Stimulated activated naive CD8-positive, alpha-beta T cell treated with anti-CD3 and anti-CD28 coated beads, Interleukin-15, Interleukin-2, amounts not matched to agents 100 U/mL and 50 U/mL, for 24 hours (primary cell): Measurements from ENCODE around the gene PRMT5.
"Not testable (repeated sequence)": the region's sequence is repeated elsewhere in the genome, so short reads cannot be mapped to it uniquely, and the experiment has no call there.

Experiments used
- ATAC-seq: fragments of 150-1000 bp; cut with Tn5 transposase; one replicate; pipeline ENCODE4 v1.10.0; 2021
- DNase-seq: peaks from one replicate; pipeline ENCODE4 v3.0.0; 2021

PRMT5 gene

DNA sequence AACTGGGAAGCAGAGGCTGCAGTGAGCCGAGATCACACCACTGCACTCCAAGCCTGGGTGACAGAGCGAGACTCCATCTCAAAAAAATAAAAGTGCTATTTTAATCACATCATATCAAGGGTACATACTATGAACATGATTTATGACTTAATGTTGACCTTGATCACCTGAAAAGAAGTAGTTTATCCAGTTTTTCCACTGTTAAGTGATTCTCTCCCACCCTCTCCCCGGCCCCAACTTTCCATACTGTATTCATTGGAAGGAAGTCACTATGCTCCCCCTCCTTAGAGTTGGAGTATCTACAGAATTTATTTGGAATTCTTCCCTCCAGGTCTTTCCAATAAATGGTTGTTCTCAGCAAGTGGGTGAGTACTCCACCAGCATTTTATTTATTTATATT, 3.0 kb upstream of the PRMT5 start:
- no peak for ATAC-seq

DNA sequence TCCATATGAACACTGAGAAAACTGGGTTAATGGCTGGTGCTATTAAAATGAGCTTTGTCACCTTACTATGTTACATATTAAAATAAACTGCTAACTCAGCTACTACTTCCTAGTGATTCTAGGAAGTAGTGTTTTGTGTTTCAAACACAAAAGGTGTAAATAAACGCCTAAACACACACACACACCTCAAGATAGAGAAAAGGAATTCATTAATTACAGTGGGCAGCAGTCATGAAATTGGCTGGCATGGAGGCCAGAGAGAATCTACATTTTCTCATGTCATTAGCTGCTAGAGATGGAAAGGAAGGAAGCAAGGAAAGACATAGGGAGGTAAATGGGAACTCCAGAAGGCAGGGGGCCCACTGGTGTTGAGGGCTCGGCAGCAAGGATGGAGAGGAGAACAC, 787 bp upstream of the PRMT5 start:
- ATAC-seq (no peak), DNase-seq (no peak)

More for the DNA sequence above, 3.0 kb upstream of the PRMT5 start:
- no peak for DNase-seq

DNA sequence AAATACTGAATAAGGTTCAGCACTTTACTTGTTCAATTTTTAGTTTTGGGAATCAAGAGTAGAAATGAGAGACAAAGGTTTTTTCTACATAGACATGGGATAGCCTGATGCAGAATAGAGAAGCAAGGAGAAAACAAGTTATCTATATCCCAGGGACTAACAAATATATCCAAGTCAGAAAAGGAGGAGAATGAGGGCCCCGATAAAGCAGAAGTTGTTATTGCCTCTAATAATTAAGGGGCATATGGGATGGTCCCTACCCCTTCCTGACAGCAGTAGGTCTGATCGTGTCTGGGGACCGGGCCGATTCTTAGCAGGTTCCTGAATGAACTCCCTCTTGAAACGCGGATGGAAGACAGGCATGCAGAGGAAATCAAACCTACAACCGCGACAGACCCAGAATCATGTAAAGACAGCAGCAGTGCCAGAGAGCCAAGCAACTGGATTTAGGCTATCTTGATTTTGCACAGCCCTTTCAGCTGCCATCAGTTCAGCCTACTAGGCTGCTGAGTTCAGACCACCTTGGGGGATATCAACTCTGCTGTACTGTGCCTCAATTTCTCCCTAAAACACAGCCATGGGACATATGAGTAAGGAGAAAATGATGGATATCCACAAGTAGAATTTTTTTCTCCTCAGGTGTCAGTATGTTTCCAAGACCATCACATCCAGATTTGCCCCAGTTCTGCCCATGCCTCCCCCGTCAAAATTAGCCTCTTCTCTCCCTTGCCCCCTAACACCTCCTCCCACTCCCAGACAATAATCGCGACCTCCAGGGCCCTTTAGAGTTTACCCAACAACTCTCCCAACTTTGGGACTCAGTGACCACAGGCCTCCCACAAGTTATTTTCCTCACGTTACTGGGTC, 706 bp downstream of the PRMT5 start:
- ATAC-seq (no peak), DNase-seq (no peak)

DNA sequence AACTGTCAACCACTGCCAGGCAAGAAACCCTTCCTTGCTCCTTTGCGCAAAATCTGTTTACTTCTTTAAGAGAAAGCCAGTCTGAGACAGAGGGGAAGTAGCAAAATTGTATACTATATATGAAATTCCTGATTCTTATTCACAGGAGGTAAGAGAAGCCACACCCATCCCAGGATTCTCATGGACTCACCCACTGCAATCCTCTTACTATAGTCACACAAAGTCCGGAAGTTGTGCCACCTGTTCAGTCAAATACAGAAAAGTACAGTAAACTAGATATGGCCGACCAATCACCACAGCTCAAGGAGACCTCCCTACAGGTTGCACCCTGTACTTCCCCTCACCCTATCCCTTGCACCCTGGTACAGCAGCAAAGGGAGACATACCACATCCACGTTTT, 2.9 kb downstream of the PRMT5 start:
- no peak for DNase-seq
- no peak for ATAC-seq

DNA sequence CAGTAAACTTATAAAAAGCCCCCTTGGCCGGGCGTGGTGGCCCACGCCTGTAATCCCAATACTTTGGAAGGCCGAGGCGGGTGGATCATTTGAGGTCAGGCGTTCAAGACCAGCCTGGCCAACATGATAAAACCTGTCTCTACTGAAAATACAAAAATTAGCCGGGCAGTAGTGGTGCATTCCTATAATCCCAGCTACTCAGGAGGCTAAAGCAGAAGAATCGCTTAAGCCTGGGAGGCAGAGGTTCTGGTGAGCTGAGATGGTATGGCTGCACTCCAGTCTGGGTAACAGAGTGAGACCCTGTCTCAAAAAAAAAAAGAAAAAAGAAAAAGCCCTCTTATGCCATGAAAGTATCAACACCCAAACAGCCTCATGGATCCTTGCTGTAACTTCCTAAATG, 3.7 kb downstream of the PRMT5 start:
- DNase-seq = no peak
- ATAC-seq = no peak

DNA sequence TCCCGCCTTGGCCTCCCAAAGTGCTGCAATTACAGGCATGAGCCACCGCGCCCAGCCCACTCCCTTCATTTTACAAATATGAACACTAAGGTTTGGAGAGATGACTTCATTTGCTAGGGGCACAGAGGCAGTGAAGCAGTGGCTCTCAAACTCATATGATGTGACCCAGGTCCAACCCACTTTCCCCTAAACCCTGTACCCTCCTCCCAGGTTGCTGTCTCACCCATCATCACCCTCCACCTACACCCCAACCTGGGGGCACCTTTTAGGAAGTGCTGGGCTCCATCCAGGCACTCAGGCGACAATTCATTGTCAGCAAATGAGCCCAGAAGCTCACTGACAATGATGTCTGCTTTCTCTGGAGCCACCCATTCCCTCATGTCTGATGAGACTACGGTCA, 5.4 kb downstream of the PRMT5 start:
- ATAC-seq (no peak), DNase-seq (no peak)

DNA sequence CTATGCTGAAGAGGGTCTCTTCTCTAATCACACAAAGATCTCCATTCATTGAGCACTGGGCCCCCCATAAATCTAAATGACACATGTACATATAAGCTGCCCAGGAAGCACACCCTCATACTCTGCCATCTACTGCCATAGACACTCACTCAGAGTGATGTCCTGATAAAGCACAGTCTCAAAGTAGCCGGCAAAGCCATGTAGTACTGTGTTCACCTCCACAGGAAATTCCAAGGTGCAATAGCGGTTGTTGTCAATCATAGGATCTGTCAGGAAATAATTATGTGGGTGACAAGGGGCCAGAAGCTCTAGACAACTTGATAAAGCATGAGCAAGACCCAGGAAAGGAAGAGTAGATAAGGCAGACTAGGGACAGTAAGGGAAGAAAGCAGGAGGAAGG, 6.9 kb downstream of the PRMT5 start:
- DNase-seq (no peak), ATAC-seq (no peak)

DNA sequence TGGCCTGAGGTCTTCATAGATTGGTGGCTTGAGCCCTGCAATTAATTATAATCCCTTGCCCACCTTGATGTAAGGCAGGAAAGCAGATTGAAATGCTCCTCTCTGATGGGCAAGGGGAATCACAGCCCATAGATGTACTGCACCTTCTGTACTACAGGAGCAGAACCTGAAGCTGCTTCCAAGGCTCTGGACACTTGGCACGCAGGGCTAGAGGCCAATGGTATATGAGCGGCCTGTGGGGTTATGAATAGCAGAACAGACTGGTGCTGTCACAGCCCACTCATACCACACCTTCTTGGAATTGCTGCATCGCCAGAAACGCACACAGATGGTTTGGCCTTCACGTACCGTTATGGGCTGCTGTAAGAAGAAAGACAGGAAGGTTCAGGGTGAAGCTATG, 8.5 kb downstream of the PRMT5 start:
- DNase-seq = no peak
- no peak for ATAC-seq

DNA sequence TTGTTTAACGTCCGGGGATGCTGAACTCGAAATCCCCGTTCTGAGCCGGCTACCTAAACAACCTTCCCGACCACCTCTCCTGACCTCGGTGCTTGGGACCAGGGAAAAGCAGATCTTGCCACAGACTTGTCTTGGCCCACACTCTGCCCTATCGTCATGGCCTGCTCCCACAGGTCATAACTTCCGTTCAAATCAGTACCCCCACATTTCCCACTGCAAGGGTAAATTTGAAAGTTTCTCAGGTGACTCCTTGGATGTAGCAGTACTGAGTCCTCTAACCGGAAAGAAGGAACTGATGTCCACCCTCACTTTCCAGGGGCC, 9.6 kb downstream of the PRMT5 start:
- peak; percentile 1 for ATAC-seq
- no peak for DNase-seq

DNA sequence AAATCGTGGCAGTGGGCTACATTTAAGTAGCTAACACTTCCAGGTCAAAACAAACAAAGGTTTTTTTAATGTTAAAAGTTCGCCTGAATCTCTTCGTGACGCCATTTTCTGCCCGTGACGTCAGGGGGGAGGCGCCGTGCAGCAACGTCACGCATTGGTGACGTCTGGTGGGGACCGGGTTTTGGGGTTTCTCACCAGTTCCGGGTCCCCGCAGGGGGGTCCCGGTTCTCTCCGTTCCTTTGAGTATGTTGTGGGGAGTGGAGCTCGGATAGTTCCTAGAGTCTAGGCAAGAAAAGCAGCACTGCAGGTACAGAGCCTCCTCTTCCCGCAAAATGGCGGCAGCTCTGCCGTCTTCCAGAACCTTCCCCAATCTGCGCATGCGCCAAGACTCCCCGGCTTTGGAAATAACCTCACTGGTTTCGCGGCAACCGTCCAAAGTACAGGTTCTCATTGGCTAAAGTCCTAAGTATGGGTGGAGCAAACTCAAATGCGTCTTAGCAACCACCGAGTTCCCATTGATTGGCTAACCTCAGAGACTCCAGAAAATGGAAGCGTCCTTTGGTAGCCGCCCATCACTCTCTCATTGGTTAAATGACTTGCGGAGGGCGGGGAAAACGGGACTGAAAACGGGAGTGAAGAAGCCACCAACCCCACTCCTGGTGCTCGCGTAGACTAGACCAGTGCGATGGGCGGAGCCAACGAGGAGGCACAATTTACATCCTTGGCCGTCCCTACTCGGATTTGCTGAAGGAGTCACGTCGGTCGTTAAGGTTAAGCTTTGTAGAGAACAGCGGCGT, 10.2 kb downstream of the PRMT5 start, which contains the start of gene RBM23:
RBM23 (minus strand) TSS at position 346 of the 797 bp plus-strand sequence.
- DNase-seq = peak; percentile 100
- ATAC-seq = peak; percentile 96

DNA sequence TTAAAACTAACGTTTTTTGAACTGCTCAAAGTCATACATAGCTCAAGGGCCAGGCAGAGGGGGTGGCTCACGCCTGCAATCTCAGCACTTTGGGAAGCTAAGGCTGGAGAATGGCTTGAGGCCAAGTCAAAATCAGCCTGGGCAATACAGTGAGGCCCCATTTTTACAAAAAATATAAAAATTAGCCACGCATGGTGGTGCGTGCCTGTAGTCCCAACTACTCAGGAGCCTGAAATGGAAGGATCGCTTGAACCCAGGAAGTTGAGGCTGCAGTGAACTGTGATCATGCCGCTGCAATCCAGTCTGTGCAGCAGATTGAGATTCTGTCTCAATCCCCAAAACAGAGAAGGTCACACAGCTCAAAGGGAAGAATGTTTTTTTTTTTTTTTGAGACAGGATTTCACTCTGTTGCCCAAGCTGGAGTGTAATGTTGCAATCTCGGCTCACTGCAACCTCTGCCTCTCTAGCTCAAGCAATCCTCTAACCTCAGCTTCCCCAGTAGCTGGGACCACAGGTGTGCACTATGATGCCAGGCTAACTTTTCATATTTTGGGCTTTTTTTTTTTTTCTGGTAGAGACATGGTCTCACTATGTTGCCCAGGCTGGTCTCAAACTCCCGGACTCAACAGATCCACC, 13.2 kb downstream of the PRMT5 start:
- DNase-seq (no peak), ATAC-seq (no peak)

DNA sequence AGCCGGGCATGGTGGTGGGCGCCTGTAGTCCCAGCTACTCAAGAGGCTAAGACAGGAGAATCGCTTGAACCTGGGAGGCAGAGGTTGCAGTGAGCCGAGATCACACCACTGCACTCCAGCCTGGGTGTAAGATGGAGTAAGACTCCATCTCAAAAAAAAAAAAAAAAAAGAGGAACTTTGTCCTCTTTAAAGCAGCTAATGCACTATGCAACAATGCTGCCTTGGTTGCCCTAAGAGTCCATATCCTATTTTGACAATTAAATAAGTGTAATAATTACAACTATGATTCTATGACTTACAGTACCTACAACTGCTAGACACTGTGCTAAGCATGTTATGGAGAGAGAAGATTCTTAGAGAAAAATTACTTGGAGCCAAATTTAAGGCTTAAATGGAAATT, 14.3 kb downstream of the PRMT5 start:
- ATAC-seq = not testable (repeated sequence)

DNA sequence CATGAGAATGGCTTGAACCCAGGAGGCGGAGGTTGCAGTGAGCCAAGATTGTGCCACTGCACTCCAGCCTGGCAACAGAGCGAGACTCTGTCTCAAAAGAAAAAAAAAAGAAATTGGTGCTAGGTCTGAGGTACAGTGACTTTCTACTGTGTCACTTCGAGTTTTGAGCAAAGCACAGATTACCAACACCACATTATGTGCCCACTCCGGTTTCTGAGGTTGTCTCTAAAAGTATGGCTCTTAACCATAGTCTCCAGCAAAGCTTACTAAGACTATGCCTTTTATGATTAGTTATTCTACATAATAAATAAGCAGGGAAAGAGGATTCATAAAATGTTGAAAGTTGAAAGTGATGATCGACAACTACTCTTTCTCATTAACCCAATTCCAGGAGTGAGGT, 18.3 kb downstream of the PRMT5 start:
- ATAC-seq = no peak
- DNase-seq = no peak

More for the DNA sequence above, 14.3 kb downstream of the PRMT5 start:
- DNase-seq = not testable (repeated sequence)

DNA sequence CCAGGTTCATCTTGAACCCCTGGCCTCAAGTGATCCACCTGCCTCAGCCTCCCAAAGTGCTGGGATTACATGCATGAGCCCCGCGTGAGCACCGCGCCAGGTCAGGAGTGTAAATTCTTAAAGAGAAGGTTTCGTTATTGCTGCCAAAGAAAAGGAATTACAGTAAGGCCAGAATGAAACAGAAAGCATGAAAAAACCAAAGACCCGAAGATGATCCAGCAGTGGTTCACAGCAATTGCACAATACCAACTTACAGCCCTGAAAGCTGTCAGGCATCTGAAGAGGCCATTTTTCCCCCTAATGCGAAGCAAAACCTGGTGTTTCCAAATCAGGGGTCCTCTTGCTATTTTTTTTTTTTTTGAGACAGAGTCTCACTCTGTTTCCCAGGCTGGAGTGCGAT, 20.6 kb downstream of the PRMT5 start:
- DNase-seq = no peak
- no peak for ATAC-seq

DNA sequence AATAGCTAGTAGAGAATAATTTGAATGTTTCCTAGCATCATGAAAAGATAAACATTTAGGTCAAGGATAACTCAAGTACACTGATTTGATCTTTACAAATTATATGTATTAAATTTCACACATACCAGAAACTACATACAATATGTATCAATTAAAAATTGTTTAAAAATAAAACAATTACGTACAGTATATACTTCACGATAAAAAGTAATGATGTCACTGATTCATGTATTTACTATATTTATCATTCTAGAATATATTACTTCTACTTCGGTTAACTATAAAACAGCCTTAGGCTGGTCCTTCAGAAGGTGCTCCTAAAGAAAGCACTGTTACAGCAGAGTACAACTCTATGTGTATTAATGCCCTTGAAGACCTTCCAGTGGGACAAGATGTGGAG, 21.7 kb downstream of the PRMT5 start:
- ATAC-seq (no peak), DNase-seq (no peak)

DNA sequence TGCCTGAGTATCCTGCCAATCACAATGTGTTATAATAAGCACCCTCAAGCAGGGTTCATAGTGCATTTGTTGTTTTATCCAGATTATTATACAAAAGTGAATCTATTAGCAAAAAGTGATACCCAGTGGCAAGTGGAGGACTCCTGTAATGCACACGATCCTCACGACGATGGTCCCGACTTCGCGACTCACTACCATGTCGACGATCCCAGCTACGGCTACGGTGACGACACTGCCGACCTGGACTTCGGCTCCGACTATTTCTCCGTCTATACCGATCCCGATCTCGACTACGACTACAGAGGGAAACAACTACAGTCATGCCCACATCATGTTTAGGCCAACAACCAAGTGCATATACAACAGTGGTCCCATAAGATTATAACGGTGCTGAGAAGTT, 23.1 kb downstream of the PRMT5 start:
- ATAC-seq = no peak

DNA sequence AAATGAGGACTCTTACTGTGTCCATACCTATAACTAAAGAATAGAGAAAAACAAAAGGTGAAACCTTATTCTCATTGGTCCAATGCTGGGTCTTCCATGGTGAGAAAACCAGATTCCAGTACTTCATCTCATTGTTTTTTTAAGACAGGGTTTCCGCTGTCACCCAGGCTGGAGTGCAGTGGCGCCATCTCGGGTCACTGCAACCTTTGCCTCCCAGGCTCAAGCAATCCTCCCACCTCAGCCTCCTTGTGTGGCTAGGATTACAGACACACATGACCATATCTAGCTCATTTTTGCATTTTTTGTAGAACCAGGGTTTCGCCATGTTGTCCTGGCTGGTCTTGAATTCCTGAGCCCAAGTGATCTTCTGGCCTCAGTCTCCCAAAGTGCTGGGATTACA, 23.5 kb downstream of the PRMT5 start:
- no peak for ATAC-seq

More for the DNA sequence above, 23.1 kb downstream of the PRMT5 start:
- DNase-seq = no peak

DNA sequence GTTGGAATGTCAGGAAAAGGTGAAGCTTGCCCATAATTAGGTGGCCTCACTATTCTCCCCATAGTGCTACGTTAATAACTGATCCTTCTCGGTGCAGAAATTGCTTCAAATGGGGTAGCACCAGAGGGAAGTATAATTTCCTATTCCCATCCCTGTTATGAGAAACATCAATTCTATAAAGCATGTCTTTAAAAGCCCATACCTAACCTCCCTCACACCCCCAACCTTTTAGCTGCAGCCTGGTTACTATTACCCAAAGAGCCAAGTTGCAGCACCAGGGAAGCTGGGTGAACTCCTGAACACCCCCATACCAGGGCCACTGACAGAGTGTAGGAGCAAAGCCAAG, 25.5 kb downstream of the PRMT5 start:
- DNase-seq = no peak
- ATAC-seq = no peak

More for the DNA sequence above, 23.5 kb downstream of the PRMT5 start:
- DNase-seq = no peak

DNA sequence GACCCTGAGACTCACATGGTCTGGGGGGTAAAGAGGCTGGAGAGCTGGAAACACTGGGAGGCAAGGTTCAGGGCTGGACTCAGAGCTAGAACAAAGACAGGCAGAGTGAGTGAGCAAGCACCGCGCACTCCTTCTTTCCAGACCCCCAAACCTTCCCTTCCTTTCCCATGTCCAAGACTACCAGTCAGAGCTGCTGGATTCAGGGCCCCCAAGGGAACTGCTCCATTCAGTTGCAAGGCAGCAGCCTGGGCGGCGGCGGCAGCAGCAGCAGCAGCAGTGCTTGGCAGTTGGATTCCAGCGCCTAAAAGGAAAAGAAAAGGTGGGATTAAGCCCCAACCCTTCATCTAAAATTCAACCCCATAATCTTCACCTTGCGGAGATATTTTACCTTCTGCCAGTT, 27.4 kb downstream of the PRMT5 start:
- ATAC-seq = no peak
- DNase-seq = no peak

DNA sequence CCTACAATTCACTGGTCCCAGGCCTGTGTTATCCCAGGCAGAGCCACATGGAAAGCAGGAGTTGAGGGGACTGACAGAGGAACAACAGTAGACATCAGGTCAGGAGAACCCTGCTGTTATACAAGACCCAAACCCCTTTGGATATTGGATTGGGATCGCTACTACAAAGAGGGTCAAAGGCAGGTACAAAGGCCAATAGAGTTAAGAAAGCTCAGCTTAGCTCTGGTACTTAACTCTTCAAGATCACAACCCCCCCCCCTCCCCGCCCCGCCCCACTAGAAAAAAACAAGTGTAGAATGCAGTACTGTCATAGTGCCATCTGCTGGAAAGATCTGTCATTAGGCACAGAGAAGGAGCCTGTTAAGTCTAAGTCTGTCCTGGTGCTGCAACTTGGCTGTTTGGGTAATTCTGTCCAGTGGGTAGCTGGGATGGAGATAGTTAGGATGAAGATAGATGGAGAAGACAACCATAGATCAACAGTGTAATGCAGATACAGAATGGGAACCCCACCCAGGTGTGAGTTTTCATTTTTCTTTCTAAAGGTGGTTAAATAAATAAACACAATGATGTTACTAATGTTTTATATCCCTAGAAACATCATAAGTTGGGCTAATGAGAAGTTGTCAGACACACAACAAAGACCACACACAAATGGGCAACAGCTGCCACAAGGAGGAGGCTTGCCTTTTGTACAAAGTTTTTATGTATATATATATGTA, 28.9 kb downstream of the PRMT5 start:
- ATAC-seq (peak; percentile 34), DNase-seq (no peak)

DNA sequence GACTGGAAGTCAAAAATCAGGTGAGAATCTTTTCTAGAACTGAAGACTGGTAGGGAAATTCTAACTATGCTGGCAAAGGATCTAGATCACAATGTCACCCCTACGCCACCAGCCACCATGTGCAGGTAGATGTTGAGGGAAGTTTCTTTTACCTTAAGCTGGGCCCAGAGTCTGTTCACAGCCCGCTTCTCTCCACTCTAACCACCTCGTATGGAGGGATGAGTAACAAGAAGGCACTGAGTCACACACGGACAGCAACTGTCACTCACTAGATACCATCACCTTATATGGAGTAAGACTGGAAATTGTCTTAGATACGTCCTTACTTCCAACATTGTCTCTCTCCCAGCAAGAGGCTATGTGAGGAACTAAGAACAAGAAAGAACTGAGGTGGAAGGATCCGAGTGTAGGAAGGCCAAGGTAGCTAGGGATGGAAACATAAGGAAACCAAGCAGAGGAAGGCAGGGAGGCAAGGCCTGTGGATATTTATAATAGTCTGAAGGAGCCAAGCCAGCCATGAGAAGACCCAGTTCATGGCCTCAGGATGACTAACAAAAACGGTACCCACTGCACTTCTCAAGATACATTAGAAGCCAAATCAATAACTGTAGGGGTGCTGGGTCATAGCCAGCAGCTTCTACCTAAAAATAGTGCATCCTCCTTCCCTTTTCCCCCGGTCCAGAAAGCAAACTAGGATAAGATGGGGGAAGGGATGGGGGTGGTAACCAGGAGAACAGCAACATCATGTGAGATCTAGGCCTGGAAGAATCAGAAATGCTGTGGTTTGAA, 30.7 kb downstream of the PRMT5 start:
- ATAC-seq (peak; percentile 95), DNase-seq (no peak)

DNA sequence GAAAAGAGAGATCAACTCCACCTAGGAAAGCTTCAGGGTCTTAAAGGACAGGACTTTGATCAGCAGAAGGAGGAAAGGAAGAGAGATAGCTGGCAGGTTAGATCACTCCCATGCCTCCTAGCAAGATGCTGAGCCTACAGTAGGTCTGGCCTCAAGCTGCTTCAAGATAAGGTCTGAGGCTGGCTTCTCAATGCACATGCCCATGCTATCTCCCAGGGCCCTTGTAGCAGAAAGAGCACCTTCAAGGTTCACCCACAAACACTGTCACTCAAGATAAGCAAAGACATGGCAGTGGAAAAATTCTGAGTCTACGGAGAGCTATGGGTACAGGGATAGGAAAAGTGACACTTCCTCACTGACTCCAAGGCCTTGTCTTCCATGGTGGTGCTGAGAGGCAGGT, 31.8 kb downstream of the PRMT5 start:
- ATAC-seq (no peak), DNase-seq (no peak)
